NCI-H526 treated with DMSO at 0.1 percent for 48 hours (cell line): ENCODE measurements around the gene C11orf21.
"Not testable (repeated sequence)": the region's sequence is repeated elsewhere in the genome, so short reads cannot be mapped to it uniquely, and the experiment has no call there.

Experiments
- DNase-seq: peaks from one replicate; lab custom pipeline; 2025; lab: John Stamatoyannopoulos, UW

Gene C11orf21

GRCh38 chr11:2295971-2296912 is 5.5 kb downstream of the C11orf21 start:
- no peak for DNase-seq

- no peak for DNase-seq
Measured at GRCh38 chr11:2294926-2295290, 6.8 kb downstream of the C11orf21 start.

GRCh38 chr11:2293984-2294925 is 7.5 kb downstream of the C11orf21 start:
- DNase-seq = no peak

GRCh38 chr11:2293531-2293971 is 8.2 kb downstream of the C11orf21 start:
- DNase-seq = no peak

- DNase-seq = no peak
Measured at GRCh38 chr11:2290351-2290841, 11.3 kb downstream of the C11orf21 start.

GRCh38 chr11:2289859-2290258 is 11.9 kb downstream of the C11orf21 start:
- no peak for DNase-seq

- no peak for DNase-seq
Measured at GRCh38 chr11:2289350-2289749, 12.4 kb downstream of the C11orf21 start.

GRCh38 chr11:2287091-2287490 is 14.6 kb downstream of the C11orf21 start:
- DNase-seq = no peak

- DNase-seq = not testable (repeated sequence)
Measured at GRCh38 chr11:2286350-2286749, 15.4 kb downstream of the C11orf21 start.

- no peak for DNase-seq
Measured at GRCh38 chr11:2280208-2280607, 21.5 kb downstream of the C11orf21 start.

- DNase-seq = no peak
Measured at GRCh38 chr11:2277933-2278523, 23.7 kb downstream of the C11orf21 start.

GRCh38 chr11:2277008-2277346 is 24.7 kb downstream of the C11orf21 start:
- no peak for DNase-seq

- no peak for DNase-seq
Measured at GRCh38 chr11:2276280-2277007, 25.3 kb downstream of the C11orf21 start.

GRCh38 chr11:2275334-2276279 is 26.1 kb downstream of the C11orf21 start:
- DNase-seq = no peak

- no peak for DNase-seq
Measured at GRCh38 chr11:2273771-2274170, 27.9 kb downstream of the C11orf21 start.

GRCh38 chr11:2273311-2273710 is 28.4 kb downstream of the C11orf21 start:
- DNase-seq = no peak

- DNase-seq = no peak
Measured at GRCh38 chr11:2272946-2273280, 28.8 kb downstream of the C11orf21 start.

- no peak for DNase-seq
Measured at GRCh38 chr11:2272228-2272945, 29.3 kb downstream of the C11orf21 start.

- DNase-seq = no peak
Measured at GRCh38 chr11:2271327-2272227, 30.1 kb downstream of the C11orf21 start.
